ENCODE results near the gene MRLN. TPM values are rescaled to one million over a fixed set of nuclear protein-coding genes. Genes with fewer than 3 reads are reported as not detected.

MRLN gene
- total RNA-seq, 6 donors from 2014 or later: 0.91 TPM; not detected in 5

DNA sequence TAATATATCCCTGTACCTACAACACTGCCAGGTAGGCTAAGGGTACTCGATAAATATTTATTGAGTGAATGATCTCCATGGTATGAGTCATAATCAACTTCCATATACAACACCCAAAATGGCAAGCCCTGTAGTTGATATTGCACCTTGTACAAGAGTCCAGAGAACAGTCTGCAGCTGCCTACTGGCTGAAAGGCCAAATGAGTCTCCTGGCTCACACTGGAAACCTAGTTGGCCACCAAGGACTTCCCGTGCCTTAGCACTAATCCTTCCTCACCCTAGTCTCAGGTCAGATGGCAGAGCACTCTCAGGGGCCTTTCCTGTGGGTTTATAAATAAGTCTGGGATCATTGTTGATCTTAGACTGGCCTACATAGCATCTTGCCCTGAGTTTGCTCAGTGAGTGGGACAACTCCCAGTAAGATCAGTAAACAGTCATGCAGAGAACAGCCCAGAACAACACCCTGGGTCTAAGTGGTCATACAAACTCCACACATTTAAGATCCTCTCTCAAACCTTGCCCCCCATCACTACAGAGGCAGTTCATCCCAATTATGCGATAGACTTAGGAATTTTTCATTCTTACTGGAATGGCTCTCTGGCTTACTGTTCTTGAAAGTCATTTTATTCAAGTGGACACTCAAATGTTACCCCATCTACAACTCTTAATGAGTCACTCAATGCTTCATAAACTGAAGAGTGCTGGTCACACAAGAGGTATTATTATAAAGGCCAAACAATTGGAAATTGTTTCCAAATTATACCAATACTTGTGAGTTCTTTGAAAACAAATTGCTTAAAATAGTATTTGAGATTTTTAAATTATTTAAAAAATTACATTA is 28.9 kb downstream of the MRLN start:
- Histone ChIP-seq H3K9me3 (no peaks in the 10 kb centered on the region), H3K27me3 (no peaks in the 10 kb centered on the region), H3K4me1 (peaks cover 0 to 23% (median 4%) of the 10 kb centered on the region in 4 donors), H3K4me3 (no peak overlapping the region), H3K27ac (peak overlapping the region in 1 of 4 donors; percentile 39), H3K36me3 (no peaks in the 10 kb centered on the region)
- 66 to 67% methylated on average over 3 of the region's 3 CpGs for WGBS, 2 donors
- ATAC-seq (ENCODE audit: low FRiP score in 2 of 2): peak; percentile 51 to 75
- peak in 1 of 2 donors; percentile 70 for DNase-seq
- TF ChIP-seq, protein P1, sequence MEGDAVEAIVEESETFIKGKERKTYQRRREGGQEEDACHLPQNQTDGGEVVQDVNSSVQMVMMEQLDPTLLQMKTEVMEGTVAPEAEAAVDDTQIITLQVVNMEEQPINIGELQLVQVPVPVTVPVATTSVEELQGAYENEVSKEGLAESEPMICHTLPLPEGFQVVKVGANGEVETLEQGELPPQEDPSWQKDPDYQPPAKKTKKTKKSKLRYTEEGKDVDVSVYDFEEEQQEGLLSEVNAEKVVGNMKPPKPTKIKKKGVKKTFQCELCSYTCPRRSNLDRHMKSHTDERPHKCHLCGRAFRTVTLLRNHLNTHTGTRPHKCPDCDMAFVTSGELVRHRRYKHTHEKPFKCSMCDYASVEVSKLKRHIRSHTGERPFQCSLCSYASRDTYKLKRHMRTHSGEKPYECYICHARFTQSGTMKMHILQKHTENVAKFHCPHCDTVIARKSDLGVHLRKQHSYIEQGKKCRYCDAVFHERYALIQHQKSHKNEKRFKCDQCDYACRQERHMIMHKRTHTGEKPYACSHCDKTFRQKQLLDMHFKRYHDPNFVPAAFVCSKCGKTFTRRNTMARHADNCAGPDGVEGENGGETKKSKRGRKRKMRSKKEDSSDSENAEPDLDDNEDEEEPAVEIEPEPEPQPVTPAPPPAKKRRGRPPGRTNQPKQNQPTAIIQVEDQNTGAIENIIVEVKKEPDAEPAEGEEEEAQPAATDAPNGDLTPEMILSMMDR (IDR thresholded peaks at IDR 0.05): no peak
- TF ChIP-seq POLR2A (IDR thresholded peaks at IDR 0.05) (no peak), EP300 (IDR thresholded peaks at IDR 0.05) (peak in 3 of 4 donors; percentile 36 to 85 (median 68))

DNA sequence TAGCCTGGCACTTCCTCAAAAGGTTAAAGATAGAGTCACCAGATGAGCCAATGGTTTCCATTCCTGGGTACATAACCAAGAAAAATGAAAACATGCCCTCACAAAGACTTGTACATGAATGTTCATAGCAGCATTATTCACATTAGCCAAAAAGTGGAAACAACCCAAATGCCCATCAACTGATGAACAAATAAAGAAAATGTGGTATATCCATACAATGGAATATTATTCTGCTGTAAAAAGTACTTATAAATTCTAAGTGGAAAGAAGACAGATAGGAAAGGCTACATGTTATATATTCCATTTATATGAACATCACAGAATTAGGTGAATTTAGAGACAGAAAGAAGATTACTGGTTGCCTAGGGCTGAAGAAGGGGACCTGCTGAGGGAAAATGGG is 32.9 kb downstream of the MRLN start:
- no peaks in the 10 kb centered on the region for H3K36me3 ChIP-seq
- H3K27me3 ChIP-seq: no peaks in the 10 kb centered on the region
- H3K4me3 ChIP-seq: no peak overlapping the region
- no peak for ATAC-seq (ENCODE audit: low FRiP score in 2 of 2)
- no peak for DNase-seq
- no peak for TF ChIP-seq POLR2AphosphoS5 (IDR thresholded peaks at IDR 0.05)
- TF ChIP-seq, protein P1 (IDR thresholded peaks at IDR 0.05): no peak
- no peak for TF ChIP-seq POLR2A (IDR thresholded peaks at IDR 0.05)
- no peak for TF ChIP-seq EP300 (IDR thresholded peaks at IDR 0.05)
- H3K27ac ChIP-seq: no peak overlapping the region
- no peaks in the 10 kb centered on the region for H3K9me3 ChIP-seq
- peaks cover 0 to 13% (median 0%) of the 10 kb centered on the region in 4 donors for H3K4me1 ChIP-seq

DNA sequence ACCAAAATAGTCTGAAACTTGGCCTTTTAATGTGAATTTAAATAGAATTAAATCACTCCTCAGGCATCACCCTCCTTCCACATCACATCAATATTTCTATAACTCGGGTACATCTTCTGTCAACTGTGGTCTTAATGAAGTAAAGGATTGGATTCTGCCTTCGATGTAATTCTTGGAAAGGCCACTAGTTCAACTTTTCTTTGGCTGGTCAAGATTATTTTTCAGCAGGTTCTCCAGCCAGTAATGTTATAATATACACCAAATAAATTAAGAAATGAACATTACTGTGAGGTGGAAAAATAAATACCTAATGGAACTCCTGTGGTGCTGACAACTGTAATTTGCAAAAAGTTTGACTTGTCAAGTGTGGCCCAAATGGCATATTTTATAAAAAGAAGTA is 33.9 kb downstream of the MRLN start:
- TF ChIP-seq POLR2A (IDR thresholded peaks at IDR 0.05): no peak
- TF ChIP-seq POLR2AphosphoS5 (IDR thresholded peaks at IDR 0.05): no peak
- TF ChIP-seq, protein P1 (IDR thresholded peaks at IDR 0.05): no peak
- TF ChIP-seq EP300 (IDR thresholded peaks at IDR 0.05): no peak
- Histone ChIP-seq H3K9me3 (no peaks in the 10 kb centered on the region), H3K4me3 (no peak overlapping the region), H3K27me3 (no peaks in the 10 kb centered on the region), H3K4me1 (peaks cover 0 to 8% (median 0%) of the 10 kb centered on the region in 4 donors), H3K27ac (no peak overlapping the region), H3K36me3 (no peaks in the 10 kb centered on the region)
- 71 to 86% methylated on average over 2 of the region's 2 CpGs for WGBS, 2 donors
- ATAC-seq (ENCODE audit: low FRiP score in 2 of 2): no peak
- DNase-seq: no peak

DNA sequence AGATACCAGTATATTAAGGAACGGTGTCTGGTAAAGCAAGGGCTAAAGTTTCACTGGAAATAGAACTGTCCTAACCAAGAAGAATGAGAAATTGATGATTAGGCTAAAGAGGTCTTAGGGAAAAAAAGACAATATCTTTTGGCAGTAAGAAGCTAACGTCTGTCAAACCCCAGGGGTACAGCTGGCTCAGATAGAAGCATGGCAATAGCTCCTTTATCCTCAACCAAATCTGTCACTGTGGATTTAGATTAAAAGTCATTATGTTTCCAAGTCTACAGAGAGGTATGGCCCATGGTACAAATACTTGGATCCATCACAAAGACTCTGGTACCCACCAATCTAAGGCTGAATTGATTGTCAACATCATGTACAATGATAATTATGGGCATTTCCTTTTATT is 35.0 kb downstream of the MRLN start:
- no peaks in the 10 kb centered on the region for H3K4me1 ChIP-seq
- H3K9me3 ChIP-seq: no peaks in the 10 kb centered on the region
- 80 to 86% methylated on average over 2 of the region's 2 CpGs for WGBS, 2 donors
- DNase-seq (no peak), ATAC-seq (ENCODE audit: low FRiP score in 2 of 2) (no peak)
- no peak overlapping the region for H3K27ac ChIP-seq
- no peak overlapping the region for H3K4me3 ChIP-seq
- TF ChIP-seq POLR2AphosphoS5 (IDR thresholded peaks at IDR 0.05): no peak
- TF ChIP-seq, protein P1 (IDR thresholded peaks at IDR 0.05): no peak
- TF ChIP-seq EP300 (IDR thresholded peaks at IDR 0.05): no peak
- no peak for TF ChIP-seq POLR2A (IDR thresholded peaks at IDR 0.05)
- no peaks in the 10 kb centered on the region for H3K27me3 ChIP-seq
- H3K36me3 ChIP-seq: no peaks in the 10 kb centered on the region
